GM18502 (cell line): ENCODE data around the gene KMT5B.

ENCODE experiments used
- ATAC-seq: cut with Tn5 transposase; IDR thresholded peaks from one replicate; pipeline ENCODE4 v1.9.1; 2021; ENCODE audit warnings: mild to moderate bottlenecking; ENCODE audit not compliant: unreplicated experiment, poor library complexity

KMT5B gene

GRCh38 chr11:68189082-68189481 lies 24.0 kb downstream of the KMT5B start:
- ATAC-seq, result no peak

DNA sequence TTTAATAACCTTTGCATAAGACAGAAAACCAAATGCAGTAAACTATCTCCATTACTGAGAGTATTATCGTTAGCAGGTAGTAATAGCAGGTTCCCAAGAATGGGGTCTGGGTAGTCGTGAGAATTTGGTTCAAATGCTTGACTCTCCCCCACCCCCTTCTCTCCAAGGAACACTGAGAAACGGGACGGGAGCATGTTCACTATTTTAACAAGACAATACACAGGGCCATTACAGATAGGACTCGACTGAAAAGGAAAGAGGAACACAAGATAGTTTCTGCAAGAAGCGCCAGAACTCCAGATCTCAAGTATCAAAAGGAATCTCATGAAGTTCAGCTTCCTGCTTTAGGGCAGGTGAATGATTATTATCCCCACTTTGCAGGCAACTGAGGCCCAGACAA lies 27.0 kb downstream of the KMT5B start:
- no peak for ATAC-seq

DNA sequence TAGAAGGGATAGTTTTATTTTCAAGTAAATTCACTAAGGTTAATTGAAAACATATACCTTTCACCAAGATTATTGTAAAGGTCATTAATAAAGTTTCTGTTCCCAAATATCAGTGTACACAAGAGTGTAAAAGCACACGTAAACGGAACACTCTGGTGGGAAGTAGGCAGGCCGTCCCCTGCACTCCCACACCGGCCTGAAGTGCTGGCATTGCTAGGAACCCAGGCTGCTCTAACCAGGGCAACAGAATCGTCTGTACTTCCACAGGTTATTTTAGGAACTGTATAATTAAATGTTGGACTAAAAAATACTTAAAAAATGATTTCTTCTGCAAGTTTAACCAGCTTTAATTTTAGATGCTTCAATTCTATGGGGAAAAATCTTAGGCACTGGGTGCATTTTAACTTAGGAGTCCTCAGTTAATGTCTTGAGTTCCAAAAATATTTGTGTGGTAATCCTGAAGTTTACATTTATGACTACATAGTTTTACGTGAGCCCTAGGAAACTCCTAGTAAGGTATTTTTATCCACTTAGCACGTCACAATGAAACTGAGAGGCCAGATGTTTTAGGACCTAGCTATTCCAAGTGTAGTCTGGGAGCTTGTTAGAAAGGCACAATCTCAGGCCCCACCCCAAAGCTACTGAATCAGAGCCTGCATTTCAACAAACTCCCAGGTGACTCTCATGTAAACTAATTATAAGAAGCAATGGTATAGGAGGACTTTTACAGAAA lies 31.2 kb downstream of the KMT5B start:
- ATAC-seq, result no peak

DNA sequence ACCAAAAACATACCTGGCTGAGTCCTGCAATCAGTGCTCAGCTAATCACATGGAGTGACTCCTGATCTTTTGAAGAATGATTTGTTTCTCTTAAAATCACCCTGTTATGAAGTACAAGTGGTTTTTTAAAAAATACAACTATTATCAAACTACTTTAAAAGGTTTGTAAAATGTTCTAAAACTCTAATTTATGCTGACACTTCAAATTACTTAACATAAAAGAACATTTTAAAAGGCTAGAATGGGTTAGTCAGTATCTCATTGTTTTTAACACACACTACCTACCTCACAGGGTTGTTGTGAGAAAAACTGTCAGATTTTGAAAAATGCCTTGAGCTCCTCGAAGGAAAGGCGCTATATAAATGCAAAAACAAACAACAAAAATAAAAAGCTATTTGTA lies 33.2 kb downstream of the KMT5B start:
- ATAC-seq, result no peak

DNA sequence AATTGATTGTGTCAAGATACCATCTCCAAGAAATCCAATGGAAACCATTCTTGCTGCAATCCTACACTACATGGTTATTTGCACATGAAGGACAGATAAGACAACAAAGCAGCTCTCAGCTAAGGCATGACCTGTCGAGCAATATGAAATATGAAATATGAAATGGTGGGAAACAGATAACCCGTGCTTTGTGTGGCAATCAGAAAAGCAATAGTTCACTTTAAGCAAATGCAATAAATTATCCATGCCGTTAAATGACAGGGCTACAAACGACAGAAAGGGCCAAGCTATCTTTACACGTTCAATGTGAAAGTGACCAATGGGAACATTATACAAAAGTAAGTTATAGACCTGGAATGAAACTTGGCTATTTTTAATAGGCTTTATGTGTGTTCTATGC lies 35.2 kb downstream of the KMT5B start:
- no peak for ATAC-seq

GRCh38 chr11:68173926-68174325 lies 39.2 kb downstream of the KMT5B start:
- no peak for ATAC-seq

DNA sequence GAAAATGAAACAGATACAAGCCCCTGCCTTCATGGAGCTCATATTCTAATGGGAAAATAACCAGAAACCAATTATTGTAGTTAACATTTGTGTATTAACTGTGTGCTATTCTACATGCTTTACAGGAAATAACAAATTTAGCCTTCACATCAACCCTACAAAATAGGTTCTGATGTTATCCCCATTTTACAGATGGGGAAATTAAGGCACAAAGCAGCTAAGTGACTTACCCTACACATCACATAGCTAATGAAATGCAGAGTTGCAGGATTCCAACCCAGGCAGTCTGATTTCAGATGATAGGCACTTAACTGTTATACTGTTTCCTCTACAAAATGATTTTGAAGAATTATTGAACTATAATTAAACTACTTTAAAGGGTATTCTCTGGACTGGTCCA lies 43.7 kb downstream of the KMT5B start:
- no peak for ATAC-seq

- no peak for ATAC-seq
These were observed 44.4 kb downstream of the KMT5B start for GRCh38 chr11:68168694-68169093.

DNA sequence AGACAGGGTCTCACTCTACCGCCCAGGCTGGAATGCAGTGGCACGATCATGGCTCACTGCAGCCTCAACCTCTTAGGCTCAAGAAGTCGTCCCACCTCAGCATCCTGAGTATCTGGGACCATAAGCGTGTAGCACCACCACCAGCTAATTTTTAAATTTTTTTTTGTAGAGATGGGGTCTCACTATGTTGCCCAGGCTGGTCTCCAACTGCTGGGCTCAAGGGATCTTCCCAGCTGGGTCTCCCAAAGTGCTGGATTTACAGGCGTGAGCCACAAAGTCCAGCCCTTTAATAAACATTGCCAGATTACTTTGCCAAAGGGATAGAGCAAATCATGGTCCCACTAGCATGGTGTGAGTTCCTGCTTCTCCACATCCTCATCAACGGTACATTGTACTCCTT lies 45.6 kb downstream of the KMT5B start:
- no peak for ATAC-seq

DNA sequence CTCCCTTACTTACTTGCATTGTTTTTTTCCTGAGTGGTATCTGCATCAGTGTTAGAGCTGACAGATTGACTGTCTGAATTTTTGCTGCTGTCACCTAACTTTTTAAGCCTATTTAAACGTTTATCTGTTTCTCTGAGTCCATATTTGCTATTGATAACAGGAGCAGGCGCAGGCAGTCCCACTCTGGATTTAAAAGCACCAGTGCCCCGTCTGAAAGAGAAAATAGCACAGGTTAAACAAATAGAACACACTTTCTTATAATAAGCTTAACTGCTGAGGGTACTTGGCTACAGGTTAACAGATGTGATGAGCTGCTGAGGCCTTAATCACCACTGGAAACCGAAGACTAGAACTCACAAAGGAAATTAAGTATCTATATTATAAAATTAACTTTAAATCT lies 46.1 kb downstream of the KMT5B start:
- ATAC-seq, result no peak

DNA sequence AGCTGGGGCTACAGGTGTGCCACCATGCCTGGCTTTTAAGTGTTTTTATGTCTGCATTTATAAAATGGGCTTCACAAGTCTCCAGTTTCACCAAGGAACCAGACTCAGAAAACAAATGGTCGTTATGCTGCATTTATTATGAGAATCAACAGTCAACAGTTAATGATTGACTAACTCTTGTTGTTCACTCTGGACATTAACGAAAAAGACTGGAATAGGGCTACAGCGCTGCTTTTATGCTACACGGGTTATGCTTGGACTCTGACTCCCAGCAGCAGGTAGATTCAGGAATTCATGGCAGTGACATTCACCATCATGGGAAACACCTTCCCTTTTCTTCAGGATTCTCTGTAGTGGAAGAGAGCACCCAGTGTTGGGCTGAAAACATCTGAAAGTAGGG lies 47.5 kb downstream of the KMT5B start:
- no peak for ATAC-seq

GRCh38 chr11:68164437-68164836 lies 48.7 kb downstream of the KMT5B start:
- ATAC-seq, result no peak

DNA sequence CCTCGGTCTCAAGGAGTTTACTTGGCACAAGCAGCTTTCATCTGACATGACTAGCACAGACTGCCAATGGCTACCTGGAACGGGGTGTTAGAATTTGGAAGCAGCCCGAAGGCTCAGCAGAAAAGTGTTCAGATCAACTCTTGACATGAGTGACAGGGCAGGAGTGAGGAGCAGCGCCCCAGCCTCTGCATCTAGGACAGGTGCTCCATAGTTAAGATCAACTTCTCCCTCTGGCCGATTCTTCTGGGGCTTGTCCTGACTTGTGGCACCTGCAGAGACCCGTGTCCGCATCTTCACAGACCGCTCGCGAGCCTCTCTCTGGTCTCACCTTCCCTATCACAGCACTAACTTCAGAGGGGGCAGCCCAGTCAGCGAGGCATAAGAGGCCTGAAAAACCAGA lies 49.4 kb downstream of the KMT5B start:
- no peak for ATAC-seq

GRCh38 chr11:68160100-68160695 lies 52.9 kb downstream of the KMT5B start:
- no peak for ATAC-seq

DNA sequence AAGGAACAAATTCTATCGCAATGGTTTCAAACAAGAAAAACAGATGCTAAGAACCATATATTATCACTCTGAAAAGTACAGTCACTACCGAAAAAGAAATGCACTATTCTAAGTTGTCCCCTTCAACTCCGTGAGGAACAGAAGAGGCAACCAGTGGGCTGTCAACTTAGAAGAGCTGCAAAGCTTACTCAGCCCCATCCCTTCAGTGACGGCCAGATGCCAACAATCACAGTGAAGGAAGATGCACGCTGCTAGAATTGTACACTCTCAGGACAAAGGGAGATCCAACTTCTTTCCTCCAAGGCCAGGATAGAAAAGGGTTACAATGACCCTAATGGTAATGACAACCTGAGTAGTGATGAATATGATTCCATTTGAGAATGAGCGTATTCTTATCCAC lies 53.4 kb downstream of the KMT5B start:
- no peak for ATAC-seq

DNA sequence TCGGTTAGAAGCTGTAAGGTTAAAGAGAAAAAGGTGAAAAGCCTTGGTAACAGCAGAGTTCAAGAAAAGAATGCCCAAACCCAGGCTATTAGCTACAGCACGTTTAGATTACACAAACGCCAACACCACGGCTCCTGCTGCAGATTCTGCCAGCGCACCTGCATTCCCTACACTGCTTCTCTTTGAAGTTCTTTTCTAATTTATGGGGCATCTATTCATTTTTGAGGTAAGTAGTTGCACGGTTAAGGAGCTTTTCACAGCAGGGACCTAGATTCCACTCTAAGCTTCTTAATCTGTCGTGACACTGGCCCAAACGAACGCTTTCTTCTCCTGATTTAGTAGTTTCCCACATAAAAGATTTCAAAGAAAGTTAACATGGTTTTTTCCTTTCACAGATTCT lies 53.9 kb downstream of the KMT5B start:
- no peak for ATAC-seq

DNA sequence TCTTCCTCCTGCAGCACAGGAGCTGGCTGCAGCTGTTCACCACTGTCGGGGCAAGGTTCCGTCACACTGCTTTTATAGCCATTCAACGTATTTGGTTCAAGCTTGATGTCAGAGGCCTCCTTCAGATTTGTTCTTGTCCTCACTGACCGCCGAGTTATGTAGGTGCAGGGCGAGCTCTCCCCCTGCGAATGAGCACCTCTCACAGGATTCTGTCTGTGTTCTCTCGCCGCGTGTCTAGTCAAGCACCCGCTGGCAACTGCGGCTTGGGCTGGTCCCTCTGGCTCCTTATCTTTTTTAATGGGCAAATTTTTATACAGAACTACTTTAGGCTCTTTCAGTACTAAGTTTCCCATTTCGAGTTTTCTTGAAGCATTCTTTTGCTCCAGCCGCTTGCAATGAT lies 54.5 kb downstream of the KMT5B start:
- ATAC-seq, result no peak

- no peak for ATAC-seq
These were observed 59.4 kb downstream of the KMT5B start for GRCh38 chr11:68153742-68154141.

GRCh38 chr11:68150037-68150436 lies 63.1 kb downstream of the KMT5B start:
- ATAC-seq, result no peak

GRCh38 chr11:68149417-68149816 lies 63.7 kb downstream of the KMT5B start:
- no peak for ATAC-seq

- ATAC-seq, result no peak
These were observed 64.2 kb downstream of the KMT5B start for GRCh38 chr11:68148879-68149278.

- no peak for ATAC-seq
These were observed 64.9 kb downstream of the KMT5B start for GRCh38 chr11:68148071-68148805.
